OCI-LY3 (cell line): ENCODE measurements around the gene AHRR.

ENCODE experiments used
- CTCF ChIP-seq: fragments of 200-600, 300-600 bp; sonication (generic); IDR thresholded peaks from 2 replicates; pipeline ENCODE4 v1.5.1; 2014; ENCODE audit warnings: antibody characterized with exemption, low read length, low read depth
- EZH2phosphoT487 ChIP-seq: fragments of 200-600 bp; shearing (Covaris generic); IDR thresholded peaks from 2 replicates; pipeline ENCODE4 v1.6.1; 2018; ENCODE audit warnings: antibody characterized with exemption, mixed run types, low read depth

- TF ChIP-seq CTCF (no peak), EZH2phosphoT487 (no peak)
These were observed 897 bp downstream of the AHRR start for GRCh38 chr5:322281-322941.
